22Rv1 (cell line): ENCODE measurements around the gene DHX34.

ENCODE experiments used
- H3K27ac ChIP-seq: fragments of 450-650 bp; 2 replicates; pipeline ENCODE4 v1.5.1; 2017
- ZFX ChIP-seq: fragments of 450-650 bp; IDR thresholded peaks from 2 replicates; pipeline ENCODE4 v1.6.1; 2017; ENCODE audit warnings: antibody characterized with exemption, borderline replicate concordance
- TF ChIP-seq, protein P1 (sequence below): fragments of 450-650 bp; IDR thresholded peaks from 2 replicates; pipeline ENCODE4 v1.5.1; 2017; ENCODE audit warnings: mild to moderate bottlenecking

Gene DHX34

DNA sequence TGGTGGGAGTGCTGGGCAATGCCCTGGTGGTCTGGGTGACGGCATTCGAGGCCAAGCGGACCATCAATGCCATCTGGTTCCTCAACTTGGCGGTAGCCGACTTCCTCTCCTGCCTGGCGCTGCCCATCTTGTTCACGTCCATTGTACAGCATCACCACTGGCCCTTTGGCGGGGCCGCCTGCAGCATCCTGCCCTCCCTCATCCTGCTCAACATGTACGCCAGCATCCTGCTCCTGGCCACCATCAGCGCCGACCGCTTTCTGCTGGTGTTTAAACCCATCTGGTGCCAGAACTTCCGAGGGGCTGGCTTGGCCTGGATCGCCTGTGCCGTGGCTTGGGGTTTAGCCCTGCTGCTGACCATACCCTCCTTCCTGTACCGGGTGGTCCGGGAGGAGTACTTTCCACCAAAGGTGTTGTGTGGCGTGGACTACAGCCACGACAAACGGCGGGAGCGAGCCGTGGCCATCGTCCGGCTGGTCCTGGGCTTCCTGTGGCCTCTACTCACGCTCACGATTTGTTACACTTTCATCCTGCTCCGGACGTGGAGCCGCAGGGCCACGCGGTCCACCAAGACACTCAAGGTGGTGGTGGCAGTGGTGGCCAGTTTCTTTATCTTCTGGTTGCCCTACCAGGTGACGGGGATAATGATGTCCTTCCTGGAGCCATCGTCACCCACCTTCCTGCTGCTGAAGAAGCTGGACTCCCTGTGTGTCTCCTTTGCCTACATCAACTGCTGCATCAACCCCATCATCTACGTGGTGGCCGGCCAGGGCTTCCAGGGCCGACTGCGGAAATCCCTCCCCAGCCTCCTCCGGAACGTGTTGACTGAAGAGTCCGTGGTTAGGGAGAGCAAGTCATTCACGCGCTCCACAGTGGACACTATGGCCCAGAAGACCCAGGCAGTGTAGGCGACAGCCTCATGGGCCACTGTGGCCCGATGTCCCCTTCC lies 28.9 kb upstream of the DHX34 start:
- no peak overlapping the region for H3K27ac ChIP-seq
- TF ChIP-seq, protein P1, sequence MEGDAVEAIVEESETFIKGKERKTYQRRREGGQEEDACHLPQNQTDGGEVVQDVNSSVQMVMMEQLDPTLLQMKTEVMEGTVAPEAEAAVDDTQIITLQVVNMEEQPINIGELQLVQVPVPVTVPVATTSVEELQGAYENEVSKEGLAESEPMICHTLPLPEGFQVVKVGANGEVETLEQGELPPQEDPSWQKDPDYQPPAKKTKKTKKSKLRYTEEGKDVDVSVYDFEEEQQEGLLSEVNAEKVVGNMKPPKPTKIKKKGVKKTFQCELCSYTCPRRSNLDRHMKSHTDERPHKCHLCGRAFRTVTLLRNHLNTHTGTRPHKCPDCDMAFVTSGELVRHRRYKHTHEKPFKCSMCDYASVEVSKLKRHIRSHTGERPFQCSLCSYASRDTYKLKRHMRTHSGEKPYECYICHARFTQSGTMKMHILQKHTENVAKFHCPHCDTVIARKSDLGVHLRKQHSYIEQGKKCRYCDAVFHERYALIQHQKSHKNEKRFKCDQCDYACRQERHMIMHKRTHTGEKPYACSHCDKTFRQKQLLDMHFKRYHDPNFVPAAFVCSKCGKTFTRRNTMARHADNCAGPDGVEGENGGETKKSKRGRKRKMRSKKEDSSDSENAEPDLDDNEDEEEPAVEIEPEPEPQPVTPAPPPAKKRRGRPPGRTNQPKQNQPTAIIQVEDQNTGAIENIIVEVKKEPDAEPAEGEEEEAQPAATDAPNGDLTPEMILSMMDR: no peak
- no peak for TF ChIP-seq ZFX

DNA sequence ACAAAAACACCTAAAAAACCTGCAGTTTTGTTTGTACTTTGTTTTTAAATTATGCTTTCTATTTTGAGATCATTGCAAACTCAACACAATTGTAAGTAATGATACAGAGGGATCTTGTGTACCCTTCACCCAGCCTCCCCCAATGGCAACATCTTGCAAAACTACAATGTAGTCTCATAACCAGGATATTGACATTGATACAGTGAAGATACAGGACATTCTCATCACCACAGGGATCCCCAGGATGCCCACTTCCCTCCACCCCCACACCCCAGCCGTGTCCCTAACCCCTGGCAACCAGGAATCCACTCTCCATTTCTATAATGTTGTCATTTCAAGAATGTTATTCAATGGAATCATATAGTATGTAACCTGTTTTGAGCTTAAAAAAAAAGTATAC lies 27.5 kb upstream of the DHX34 start:
- TF ChIP-seq, protein P1: no peak
- no peak for TF ChIP-seq ZFX
- no peak overlapping the region for H3K27ac ChIP-seq

DNA sequence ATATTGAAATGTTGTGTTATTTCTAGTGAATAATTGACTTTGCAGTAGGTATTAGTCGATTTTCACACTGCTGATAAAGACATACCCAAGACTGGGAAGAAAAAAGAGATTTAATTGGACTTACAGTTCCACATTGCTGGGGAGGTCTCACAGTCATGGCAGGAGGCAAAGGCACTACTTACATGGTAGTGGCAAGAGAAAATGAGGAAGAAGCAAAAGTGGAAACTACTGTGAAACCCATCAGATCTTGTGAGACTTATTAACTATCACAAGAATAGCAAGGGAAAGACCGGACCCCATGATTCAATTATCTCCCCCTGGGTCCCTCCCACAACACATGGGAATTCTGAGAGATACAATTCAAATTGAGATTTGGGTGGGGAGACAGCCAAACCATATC lies 27.1 kb upstream of the DHX34 start:
- H3K27ac ChIP-seq: no peak overlapping the region

DNA sequence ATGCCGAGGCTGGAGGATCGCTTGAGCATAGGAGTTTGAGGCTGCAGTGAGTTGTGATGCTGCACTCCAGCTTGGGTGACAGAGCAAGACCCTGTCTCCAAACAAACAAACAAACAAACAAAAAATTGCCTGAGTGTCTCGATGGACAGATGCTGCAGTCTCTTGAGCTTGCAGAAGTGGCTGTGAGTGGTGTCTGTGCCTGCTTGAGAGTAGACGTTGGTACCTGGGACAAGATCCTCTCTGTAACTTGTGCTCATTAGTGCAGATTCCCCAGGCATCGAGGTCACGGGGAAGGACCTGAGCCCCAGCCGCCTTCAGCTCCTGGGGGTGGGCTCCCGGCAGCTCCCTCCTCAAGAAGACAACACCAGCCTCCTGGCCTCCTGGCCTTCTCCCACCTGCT lies 25.7 kb upstream of the DHX34 start:
- TF ChIP-seq, protein P1: no peak
- no peak for TF ChIP-seq ZFX
- no peak overlapping the region for H3K27ac ChIP-seq

More for the DNA sequence above, 27.1 kb upstream of the DHX34 start:
- TF ChIP-seq, protein P1: no peak
- TF ChIP-seq ZFX: no peak

DNA sequence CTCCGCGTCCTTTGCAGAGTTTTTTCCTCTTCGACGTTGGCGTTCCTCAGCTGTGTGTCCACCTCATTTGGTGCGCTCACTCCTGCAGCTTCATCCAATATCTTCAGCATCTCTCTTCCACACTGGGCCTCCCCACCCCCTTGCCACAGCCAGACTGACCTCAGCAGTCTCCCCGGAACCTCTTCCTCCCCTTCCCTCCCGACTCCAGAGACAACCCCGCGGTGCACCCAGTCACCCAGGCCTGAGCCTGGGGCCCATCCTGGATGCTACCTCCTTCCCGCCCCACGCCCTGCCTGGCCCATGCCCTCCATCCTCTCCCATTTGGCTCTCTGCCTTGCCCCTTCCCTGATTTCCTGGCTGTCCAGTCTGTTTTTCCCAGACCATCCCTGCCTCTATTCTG lies 25.2 kb upstream of the DHX34 start:
- H3K27ac ChIP-seq: no peak overlapping the region
- TF ChIP-seq, protein P1: no peak
- no peak for TF ChIP-seq ZFX

DNA sequence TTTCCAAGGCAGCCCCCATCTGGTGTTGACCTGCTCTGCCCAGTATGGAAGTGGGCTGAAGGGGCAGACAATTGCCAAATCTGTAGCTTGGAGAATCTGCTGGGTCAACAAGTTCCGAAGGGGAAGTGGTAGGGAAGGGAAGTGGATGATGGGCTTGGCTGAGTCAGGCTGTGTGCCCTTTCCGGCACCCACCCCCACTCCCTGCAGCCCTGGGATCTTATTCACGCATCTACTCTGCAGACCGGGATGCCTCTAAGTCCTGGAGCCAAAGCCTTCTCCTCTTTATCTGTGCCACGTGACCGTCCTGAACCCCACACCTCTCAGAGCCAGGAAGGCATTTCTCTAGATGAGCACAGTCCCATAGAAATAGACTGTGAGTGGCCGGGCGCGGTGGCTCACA lies 24.6 kb upstream of the DHX34 start:
- no peak overlapping the region for H3K27ac ChIP-seq
- TF ChIP-seq, protein P1: no peak
- no peak for TF ChIP-seq ZFX

DNA sequence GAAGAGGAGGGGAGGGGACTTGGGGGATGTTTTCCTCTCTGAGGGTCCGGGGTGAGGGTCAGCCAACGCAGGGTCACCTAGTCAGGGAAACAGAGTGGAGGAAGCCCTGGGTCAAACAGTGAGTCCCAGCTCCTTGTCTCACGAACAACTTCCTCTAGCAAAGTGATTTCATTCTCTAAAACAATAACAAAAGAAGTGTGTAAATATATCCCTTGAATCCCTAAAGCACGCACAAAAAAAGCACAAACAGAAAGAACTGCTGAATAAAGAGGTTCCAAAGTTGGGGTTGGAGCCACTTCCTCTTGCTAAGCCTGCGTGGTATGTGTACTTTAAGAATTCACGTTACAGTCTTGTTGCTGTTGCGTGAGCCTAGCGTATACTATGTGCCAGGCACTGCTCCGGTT lies 18.6 kb upstream of the DHX34 start:
- no peak overlapping the region for H3K27ac ChIP-seq
- TF ChIP-seq ZFX: no peak
- TF ChIP-seq, protein P1: no peak
